SU-DHL-6 (cell line): ENCODE measurements around the gene TIPARP.

Experiments used
- EZH2phosphoT487 ChIP-seq: fragments of 200-600 bp; sonication (generic), shearing (Covaris generic); conservative IDR thresholded peaks from 2 replicates; pipeline ENCODE4 v1.6.1; 2018; ENCODE audit warnings: mild to moderate bottlenecking, antibody characterized with exemption, low read length, moderate library complexity, mixed read lengths
- TF ChIP-seq, protein P1 (sequence below): fragments of 200-600 bp; sonication (generic); IDR thresholded peaks from one replicate; pipeline ENCODE4 v1.5.1; 2017; ENCODE audit warnings: antibody characterized with exemption, mild to moderate bottlenecking, low read length, moderate library complexity; ENCODE audit not compliant: insufficient read depth, poor library complexity, severe bottlenecking

DNA sequence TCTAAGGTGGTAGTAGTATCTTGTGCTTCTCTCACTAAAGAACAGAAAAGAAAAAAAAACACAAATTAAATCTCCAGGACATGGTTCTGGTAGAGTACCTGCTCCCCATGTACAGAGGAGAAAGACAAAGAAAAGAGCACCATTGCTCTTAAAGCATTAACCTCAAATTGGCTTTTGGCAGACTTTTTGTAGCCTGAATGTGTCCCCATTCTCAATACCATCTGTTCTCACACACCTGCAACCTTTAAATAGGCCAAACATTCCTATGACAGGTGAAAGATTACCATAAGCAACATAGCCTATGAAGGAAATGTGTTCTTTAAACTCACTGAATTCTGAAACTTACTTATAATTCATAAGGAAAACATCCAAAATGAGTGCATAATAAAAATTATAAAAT, 68.0 kb downstream of the TIPARP start:
- TF ChIP-seq, protein P1, sequence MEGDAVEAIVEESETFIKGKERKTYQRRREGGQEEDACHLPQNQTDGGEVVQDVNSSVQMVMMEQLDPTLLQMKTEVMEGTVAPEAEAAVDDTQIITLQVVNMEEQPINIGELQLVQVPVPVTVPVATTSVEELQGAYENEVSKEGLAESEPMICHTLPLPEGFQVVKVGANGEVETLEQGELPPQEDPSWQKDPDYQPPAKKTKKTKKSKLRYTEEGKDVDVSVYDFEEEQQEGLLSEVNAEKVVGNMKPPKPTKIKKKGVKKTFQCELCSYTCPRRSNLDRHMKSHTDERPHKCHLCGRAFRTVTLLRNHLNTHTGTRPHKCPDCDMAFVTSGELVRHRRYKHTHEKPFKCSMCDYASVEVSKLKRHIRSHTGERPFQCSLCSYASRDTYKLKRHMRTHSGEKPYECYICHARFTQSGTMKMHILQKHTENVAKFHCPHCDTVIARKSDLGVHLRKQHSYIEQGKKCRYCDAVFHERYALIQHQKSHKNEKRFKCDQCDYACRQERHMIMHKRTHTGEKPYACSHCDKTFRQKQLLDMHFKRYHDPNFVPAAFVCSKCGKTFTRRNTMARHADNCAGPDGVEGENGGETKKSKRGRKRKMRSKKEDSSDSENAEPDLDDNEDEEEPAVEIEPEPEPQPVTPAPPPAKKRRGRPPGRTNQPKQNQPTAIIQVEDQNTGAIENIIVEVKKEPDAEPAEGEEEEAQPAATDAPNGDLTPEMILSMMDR: no peak
- no peak for TF ChIP-seq EZH2phosphoT487
